ENCODE results near the gene ALPI. TPM values are rescaled to one million over a fixed set of nuclear protein-coding genes. Genes with fewer than 3 reads are reported as not detected.

Gene ALPI
- total RNA-seq, 2 donors from 2014 or later = not detected

DNA sequence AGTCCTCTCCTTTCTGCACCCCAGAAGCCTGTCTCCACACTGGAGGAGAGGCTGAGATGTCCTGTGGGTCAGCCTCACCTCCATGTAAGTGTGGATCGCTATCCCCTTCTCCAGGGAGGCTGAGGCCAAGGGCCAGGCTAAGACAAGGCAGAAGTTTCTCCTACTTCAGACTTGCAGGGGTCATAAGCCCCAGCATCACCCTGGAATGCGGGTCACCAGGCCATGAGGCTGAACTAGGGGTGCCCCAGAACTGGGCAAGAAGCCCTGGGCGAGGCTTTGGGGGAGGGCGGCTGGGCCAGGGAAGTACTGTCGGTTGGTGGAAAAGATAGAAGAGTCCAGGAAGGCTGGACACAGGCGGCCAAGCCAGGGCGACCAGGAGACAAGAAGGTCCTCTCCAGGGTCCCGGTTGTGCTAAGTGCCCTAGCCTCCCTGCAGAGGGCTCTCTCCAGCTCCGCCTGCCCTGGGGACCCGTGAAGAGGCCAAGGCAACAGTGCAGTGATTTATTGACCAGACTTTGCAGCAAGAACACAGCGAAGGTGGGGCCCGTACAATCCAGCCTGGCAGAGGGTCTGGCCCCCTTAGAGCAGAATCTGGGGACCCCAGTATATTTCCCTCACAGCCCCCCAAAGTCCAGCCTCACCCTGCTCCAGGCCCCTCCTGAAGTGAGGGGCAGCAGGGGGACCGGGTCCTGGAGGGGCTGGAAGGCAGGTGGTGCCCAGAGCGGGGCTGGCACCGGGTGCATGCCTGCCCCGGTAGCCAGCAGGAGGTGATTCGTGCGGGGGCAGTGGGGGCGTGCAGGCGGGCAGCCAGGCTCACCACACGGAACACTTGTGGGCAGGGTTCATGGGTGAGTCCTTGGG lies 23.6 kb downstream of the ALPI start:
- Mint-ChIP-seq H3K4me3 (no peak overlapping the region), H3K27me3 (ENCODE audit: insufficient read depth) (peaks cover 36% of the 10 kb centered on the region), H3K9me3 (no peaks in the 10 kb centered on the region), H3K36me3 (ENCODE audit: low read depth) (no peaks in the 10 kb centered on the region), H3K4me1 (no peaks in the 10 kb centered on the region), H3K27ac (no peak overlapping the region)
- H3K4me1 ChIP-seq (ENCODE audit: control insufficient read depth, insufficient read depth, low read length) = no peaks in the 10 kb centered on the region
- WGBS, 2 experiments (ENCODE audit: insufficient coverage in 1 of 2, insufficient read length in 1 of 2) = 87 to 89% methylated on average over 7 to 21 of the region's 21 CpGs
- no peak overlapping the region for H3K9ac ChIP-seq (ENCODE audit: extremely low read depth, low read length, poor library complexity, severe bottlenecking)
- peaks cover 28% of the 10 kb centered on the region for H3K27me3 ChIP-seq (ENCODE audit: control insufficient read depth, insufficient read depth, low read length, poor library complexity, severe bottlenecking)
- H3K4me3 ChIP-seq (ENCODE audit: low read length) = no peak overlapping the region
- TF ChIP-seq, protein P1, sequence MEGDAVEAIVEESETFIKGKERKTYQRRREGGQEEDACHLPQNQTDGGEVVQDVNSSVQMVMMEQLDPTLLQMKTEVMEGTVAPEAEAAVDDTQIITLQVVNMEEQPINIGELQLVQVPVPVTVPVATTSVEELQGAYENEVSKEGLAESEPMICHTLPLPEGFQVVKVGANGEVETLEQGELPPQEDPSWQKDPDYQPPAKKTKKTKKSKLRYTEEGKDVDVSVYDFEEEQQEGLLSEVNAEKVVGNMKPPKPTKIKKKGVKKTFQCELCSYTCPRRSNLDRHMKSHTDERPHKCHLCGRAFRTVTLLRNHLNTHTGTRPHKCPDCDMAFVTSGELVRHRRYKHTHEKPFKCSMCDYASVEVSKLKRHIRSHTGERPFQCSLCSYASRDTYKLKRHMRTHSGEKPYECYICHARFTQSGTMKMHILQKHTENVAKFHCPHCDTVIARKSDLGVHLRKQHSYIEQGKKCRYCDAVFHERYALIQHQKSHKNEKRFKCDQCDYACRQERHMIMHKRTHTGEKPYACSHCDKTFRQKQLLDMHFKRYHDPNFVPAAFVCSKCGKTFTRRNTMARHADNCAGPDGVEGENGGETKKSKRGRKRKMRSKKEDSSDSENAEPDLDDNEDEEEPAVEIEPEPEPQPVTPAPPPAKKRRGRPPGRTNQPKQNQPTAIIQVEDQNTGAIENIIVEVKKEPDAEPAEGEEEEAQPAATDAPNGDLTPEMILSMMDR (conservative IDR thresholded peaks at IDR 0.05) = peak; percentile 42
- H3K9me3 ChIP-seq (ENCODE audit: control insufficient read depth, low read length) = no peaks in the 10 kb centered on the region
- peak; percentile 65 for DNase-seq
- H3K36me3 ChIP-seq (ENCODE audit: control insufficient read depth, insufficient read depth, low read length) = no peaks in the 10 kb centered on the region
- H3K27ac ChIP-seq (ENCODE audit: low read depth, low read length) = no peak overlapping the region

DNA sequence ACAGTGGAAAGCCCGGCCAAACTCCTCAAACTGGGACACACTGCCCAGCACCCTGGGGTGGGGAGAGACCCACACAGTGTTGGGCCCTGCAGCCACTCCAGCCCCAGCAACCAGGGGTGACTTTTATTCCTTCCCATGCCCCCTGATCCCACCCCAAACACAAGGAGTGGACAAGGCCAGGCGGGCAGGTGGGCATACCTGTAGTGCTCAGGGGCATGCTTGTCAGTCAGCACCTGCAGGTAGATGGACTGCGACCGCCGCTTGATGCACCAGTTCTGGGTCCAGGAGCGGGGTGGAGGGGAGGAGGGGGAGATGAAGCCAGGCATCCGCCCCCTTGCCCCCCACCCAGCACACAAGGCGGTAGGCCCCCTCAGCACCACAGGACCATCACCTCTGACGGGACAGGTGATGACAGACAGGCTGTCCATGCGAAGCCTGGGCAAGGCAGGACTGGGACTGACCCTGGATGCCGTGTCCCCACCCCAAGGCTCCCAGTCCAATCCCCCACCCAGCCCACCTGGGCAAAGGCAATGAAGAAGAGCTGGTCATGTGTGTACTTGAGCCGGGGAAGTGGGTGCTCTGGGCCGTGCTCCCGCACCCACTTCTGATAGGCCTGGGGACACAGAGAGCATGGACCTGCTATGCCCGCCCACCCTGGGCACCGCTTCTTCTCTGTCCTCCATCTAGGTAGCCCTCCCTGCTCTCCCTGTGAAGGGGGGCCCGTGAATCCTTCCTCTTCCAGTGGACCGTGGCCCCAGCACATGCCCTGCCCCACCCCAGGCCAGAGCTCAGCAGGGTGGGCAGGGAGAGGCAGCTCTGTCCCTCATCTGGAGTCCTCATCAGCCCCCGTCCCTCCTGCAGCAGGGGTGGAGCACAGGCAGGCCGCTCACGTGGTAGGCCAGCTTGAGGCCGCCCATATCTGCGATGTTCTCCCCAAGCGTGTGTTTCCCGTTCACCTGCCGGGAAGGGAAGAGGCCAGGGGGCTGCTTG lies 24.5 kb downstream of the ALPI start:
- Histone ChIP-seq H3K9me3 (ENCODE audit: control insufficient read depth, low read length) (no peaks in the 10 kb centered on the region), H3K4me1 (ENCODE audit: control insufficient read depth, insufficient read depth, low read length) (no peaks in the 10 kb centered on the region), H3K4me3 (ENCODE audit: low read length) (no peak overlapping the region), H3K36me3 (ENCODE audit: control insufficient read depth, insufficient read depth, low read length) (no peaks in the 10 kb centered on the region), H3K27ac (ENCODE audit: low read depth, low read length) (no peak overlapping the region), H3K27me3 (ENCODE audit: control insufficient read depth, insufficient read depth, low read length, poor library complexity, severe bottlenecking) (peaks cover 31% of the 10 kb centered on the region), H3K9ac (ENCODE audit: extremely low read depth, low read length, poor library complexity, severe bottlenecking) (no peak overlapping the region)
- H3K36me3 Mint-ChIP-seq (ENCODE audit: low read depth) = no peaks in the 10 kb centered on the region
- H3K4me1 Mint-ChIP-seq = peaks cover 3% of the 10 kb centered on the region
- no peaks in the 10 kb centered on the region for H3K9me3 Mint-ChIP-seq
- 88 to 92% methylated on average over 11 to 25 of the region's 26 CpGs for WGBS, 2 experiments (ENCODE audit: insufficient coverage in 1 of 2, insufficient read length in 1 of 2)
- no peak overlapping the region for H3K27ac Mint-ChIP-seq
- TF ChIP-seq, protein P1 (conservative IDR thresholded peaks at IDR 0.05) = no peak
- H3K4me3 Mint-ChIP-seq = no peak overlapping the region
- peaks cover 40% of the 10 kb centered on the region for H3K27me3 Mint-ChIP-seq (ENCODE audit: insufficient read depth)
- peak; percentile 33 for DNase-seq

DNA sequence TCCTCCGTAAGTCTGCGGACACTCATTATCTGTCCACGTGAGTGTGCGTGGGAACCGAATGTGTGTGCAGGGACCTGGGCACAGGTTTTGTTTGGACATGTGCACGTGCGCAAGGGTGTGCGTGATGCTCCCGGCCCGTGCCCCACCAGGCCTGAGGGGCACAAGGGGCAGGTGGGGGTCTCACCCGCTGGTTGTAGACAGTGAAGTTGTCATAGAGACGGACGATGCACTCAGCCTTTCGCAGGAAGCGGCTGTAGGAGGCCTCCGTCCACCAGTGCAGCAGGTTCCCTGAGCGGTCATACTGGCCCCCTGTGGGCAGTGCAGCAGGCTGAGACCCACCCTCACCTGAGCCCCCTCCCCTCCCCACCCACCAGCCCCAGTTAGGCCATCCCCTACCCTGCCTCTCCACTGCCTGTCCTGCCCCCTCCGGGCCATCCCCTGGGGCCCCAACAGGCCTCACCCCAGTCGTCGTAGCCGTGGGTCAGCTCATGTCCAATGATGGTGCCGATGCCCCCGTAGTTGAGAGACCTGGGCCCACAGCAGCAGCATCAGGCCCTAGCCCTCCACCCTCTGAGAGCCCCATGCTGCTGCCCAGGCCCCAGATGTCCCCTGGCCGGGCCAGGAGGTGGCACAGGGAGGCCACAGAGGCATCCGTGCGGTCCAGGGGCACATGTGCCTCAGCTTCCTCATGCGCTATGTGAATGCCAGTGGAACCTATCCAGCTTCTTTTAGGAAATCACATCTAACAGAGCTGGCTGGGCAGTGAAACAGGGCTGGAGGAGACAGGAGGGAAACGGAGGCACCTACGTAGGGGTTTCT lies 25.6 kb downstream of the ALPI start:
- Mint-ChIP-seq H3K4me3 (no peak overlapping the region), H3K27me3 (ENCODE audit: insufficient read depth) (peaks cover 45% of the 10 kb centered on the region)
- DNase-seq = peak; percentile 36

More for the DNA sequence above, 25.6 kb downstream of the ALPI start:
- H3K27ac ChIP-seq (ENCODE audit: low read depth, low read length) = no peak overlapping the region
- H3K9ac ChIP-seq (ENCODE audit: extremely low read depth, low read length, poor library complexity, severe bottlenecking) = no peak overlapping the region
- H3K27ac Mint-ChIP-seq = no peak overlapping the region
- H3K9me3 Mint-ChIP-seq = no peaks in the 10 kb centered on the region
- no peak overlapping the region for H3K4me3 ChIP-seq (ENCODE audit: low read length)
- peaks cover 41% of the 10 kb centered on the region for H3K27me3 ChIP-seq (ENCODE audit: control insufficient read depth, insufficient read depth, low read length, poor library complexity, severe bottlenecking)
- no peaks in the 10 kb centered on the region for H3K36me3 ChIP-seq (ENCODE audit: control insufficient read depth, insufficient read depth, low read length)
- TF ChIP-seq, protein P1 (conservative IDR thresholded peaks at IDR 0.05) = no peak
- H3K36me3 Mint-ChIP-seq (ENCODE audit: low read depth) = no peaks in the 10 kb centered on the region
- no peaks in the 10 kb centered on the region for H3K4me1 ChIP-seq (ENCODE audit: control insufficient read depth, insufficient read depth, low read length)
- H3K4me1 Mint-ChIP-seq = peaks cover 3% of the 10 kb centered on the region
- no peaks in the 10 kb centered on the region for H3K9me3 ChIP-seq (ENCODE audit: control insufficient read depth, low read length)
- WGBS, 2 experiments (ENCODE audit: insufficient coverage in 1 of 2, insufficient read length in 1 of 2) = 90% methylated on average over 15 to 29 of the region's 29 CpGs
